Activated naive CD8-positive, alpha-beta T cell (primary cell): ENCODE data around the gene CACNG7.
A peak's percentile ranks its signal among the peaks of the same experiment; 100 is the strongest.

ENCODE experiments used
- H3K27ac Mint-ChIP-seq: one replicate; pipeline ENCODE4 v1.8.0; 2021; ENCODE audit warnings: mixed read lengths
- H3K27me3 Mint-ChIP-seq: one replicate; pipeline ENCODE4 v1.8.0; 2021; ENCODE audit warnings: mixed read lengths
- H3K36me3 Mint-ChIP-seq: one replicate; pipeline ENCODE4 v1.8.0; 2021; ENCODE audit warnings: mixed read lengths
- H3K4me1 Mint-ChIP-seq: one replicate; pipeline ENCODE4 v1.8.0; 2021; ENCODE audit warnings: low read depth, mixed read lengths
- H3K4me3 Mint-ChIP-seq: one replicate; pipeline ENCODE4 v1.8.0; 2021; ENCODE audit warnings: mild to moderate bottlenecking, mixed read lengths
- H3K9me3 Mint-ChIP-seq: one replicate; pipeline ENCODE4 v1.8.0; 2021; ENCODE audit warnings: low read depth, mixed read lengths

Gene CACNG7

DNA sequence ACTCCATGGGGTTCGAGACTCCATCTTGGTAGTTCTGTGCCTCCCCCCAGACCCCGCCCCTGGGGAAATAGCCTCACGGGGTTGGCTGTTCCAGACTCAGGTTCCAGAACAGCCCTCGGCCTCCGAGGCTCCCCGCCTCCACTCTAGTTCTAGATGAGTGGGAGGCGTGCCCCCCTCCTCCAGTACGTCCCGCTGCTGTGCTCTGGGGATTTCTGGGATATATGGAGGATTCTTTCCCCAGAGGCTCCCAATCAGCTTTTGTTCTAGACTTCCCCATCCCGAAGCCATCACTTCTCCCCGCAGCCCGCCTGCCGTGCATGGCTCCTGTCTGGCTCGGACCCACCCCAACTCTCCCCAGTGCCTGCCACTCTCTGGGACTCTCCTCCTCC lies 1.9 kb upstream of the CACNG7 start:
- H3K4me1 Mint-ChIP-seq = peaks cover 21% of the 10 kb centered on the region
- peak overlapping the region; percentile 49 for H3K4me3 Mint-ChIP-seq
- H3K36me3 Mint-ChIP-seq = no peaks in the 10 kb centered on the region
- H3K27me3 Mint-ChIP-seq = peaks cover 58% of the 10 kb centered on the region
- no peak overlapping the region for H3K27ac Mint-ChIP-seq
- no peaks in the 10 kb centered on the region for H3K9me3 Mint-ChIP-seq

DNA sequence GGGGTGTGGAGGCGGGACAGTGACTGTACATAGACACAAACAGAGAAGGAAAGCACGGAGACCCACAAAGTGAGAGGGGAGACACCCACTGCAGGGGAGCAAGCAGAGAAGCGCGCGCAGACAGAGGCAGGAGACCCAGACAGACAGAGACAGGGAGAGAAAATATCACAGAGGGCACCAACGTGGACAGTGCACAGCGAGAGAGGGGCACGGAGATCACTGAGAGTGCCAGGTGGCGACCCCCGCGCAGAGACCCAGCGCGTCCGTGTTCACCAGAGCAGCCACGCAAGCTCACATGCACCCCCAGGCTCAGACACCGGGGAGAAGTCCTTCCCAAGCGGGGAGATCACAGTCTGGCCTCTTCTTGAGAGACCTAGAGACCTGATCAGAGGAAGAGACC lies 1.4 kb upstream of the CACNG7 start:
- peak overlapping the region; percentile 49 for H3K4me3 Mint-ChIP-seq
- peaks cover 57% of the 10 kb centered on the region for H3K27me3 Mint-ChIP-seq
- no peaks in the 10 kb centered on the region for H3K9me3 Mint-ChIP-seq
- H3K4me1 Mint-ChIP-seq = peaks cover 21% of the 10 kb centered on the region
- no peaks in the 10 kb centered on the region for H3K36me3 Mint-ChIP-seq
- H3K27ac Mint-ChIP-seq = no peak overlapping the region

DNA sequence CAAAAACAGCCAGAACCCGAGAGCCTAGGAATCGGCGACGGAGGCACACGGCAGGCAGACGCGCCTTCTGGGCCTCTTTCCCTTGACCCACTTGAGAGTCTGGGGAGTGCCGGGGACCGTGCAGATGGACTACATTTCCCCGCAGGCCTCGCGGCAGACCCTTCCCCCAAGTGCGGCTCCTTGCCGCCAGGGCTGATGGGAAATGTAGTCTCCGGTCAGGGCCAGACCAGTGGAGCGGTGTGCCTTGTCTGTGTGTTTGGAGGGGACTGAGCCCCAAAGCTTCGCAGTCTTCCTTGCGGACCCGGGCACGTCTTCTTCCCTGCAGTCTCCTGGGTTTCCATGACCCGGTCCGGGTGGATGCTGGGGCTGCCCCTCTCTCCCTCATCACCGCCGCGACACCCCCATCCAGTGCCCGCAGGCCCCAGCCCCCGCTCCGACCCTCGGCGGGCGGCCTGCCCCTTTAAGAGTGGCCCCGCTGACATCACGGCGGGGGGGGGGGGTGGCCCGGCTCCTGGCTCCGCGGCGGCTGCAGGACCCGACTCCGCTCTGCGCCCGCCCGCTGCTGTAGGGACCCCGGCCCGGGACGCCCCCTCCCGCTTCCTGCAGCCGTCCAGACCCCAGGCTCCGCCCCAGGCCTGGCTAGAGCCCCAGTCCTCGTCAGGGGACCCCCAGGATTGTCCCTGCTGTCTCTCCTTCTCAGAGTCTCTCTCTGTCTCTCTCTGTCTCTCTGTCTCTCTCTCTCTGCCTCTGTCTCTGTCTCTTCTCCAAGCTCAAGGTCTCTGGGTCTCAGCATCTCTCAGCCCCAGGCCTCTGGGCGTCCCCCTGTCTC lies 758 bp upstream of the CACNG7 start:
- H3K9me3 Mint-ChIP-seq = no peaks in the 10 kb centered on the region
- H3K4me3 Mint-ChIP-seq = peak overlapping the region; percentile 67
- peaks cover 21% of the 10 kb centered on the region for H3K4me1 Mint-ChIP-seq
- H3K36me3 Mint-ChIP-seq = no peaks in the 10 kb centered on the region
- H3K27me3 Mint-ChIP-seq = peaks cover 54% of the 10 kb centered on the region
- no peak overlapping the region for H3K27ac Mint-ChIP-seq

DNA sequence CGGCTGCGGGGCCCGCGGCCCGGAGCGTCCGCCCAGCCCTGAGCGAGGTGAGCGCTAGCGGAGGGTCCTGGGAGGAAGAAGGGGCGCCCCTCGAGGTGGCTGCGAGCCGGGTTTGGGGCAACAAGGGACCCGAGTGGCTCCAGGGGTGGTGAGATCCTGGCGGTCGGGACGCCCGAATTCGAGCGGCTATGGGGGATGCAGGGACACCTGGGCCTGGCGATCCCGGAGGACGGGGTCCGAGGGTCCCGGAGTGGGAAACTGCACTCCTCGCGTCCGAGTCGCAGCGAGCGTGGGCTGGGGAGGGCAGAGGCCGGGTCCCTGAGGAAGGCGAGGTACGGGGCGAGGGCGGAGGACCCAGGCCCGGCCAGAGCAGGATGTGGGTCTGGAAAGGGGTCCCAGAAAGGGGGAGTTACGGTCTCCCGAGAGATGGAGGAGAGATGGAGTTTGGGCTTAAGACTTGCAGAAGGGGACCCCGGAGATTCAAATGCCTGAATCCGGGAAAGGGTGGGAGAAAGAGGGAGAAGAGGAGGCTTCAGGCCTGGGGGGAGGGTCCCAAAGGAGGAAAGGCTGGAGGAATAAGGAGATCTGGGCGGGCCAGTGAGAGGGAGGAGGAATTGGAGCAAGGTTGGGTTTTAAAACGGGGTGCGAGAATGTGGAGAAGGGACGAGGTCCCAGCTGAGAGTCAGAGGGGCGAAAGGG lies 542 bp downstream of the CACNG7 start:
- Mint-ChIP-seq H3K4me3 (no peak overlapping the region), H3K9me3 (no peaks in the 10 kb centered on the region), H3K27ac (no peak overlapping the region), H3K27me3 (peaks cover 51% of the 10 kb centered on the region), H3K36me3 (no peaks in the 10 kb centered on the region), H3K4me1 (peaks cover 21% of the 10 kb centered on the region)

DNA sequence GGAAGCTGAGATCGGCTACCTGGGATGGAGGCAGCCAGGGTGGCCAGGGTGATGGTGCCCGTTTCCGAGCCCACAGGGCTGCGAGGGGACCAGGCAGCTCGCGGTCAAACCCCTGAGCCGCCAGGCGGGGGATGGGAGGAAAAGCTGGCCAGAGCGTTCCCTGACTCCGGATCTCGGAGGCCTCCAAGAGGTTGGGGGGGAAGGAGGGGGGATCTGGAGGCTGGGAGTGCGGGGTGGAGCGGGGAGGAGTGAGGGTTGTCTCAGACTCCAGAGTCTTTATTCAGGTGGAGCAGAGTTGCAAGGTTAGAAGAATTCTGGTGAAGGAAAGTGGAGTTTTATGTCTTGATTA lies 1.1 kb downstream of the CACNG7 start:
- H3K9me3 Mint-ChIP-seq = no peaks in the 10 kb centered on the region
- H3K4me3 Mint-ChIP-seq = no peak overlapping the region
- no peak overlapping the region for H3K27ac Mint-ChIP-seq
- H3K4me1 Mint-ChIP-seq = peaks cover 21% of the 10 kb centered on the region
- no peaks in the 10 kb centered on the region for H3K36me3 Mint-ChIP-seq
- peaks cover 47% of the 10 kb centered on the region for H3K27me3 Mint-ChIP-seq

DNA sequence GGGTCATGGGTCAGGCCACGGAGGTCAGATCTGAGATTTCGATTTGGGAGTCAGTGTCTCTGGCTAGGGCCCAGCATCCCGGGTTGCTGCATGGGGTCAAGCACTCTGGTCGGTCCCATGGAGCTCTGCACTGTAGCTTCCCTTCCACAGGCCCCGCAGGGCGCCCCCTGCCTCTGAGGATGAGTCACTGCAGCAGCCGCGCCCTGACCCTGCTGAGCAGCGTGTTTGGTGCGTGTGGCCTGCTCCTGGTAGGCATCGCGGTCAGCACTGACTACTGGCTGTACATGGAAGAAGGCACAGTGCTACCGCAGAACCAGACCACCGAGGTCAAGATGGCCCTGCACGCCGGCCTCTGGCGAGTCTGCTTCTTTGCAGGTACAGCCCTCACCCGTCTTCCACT lies 3.6 kb downstream of the CACNG7 start:
- Mint-ChIP-seq H3K9me3 (no peaks in the 10 kb centered on the region), H3K27me3 (peaks cover 34% of the 10 kb centered on the region), H3K27ac (no peak overlapping the region), H3K36me3 (no peaks in the 10 kb centered on the region), H3K4me3 (no peak overlapping the region), H3K4me1 (peaks cover 13% of the 10 kb centered on the region)

DNA sequence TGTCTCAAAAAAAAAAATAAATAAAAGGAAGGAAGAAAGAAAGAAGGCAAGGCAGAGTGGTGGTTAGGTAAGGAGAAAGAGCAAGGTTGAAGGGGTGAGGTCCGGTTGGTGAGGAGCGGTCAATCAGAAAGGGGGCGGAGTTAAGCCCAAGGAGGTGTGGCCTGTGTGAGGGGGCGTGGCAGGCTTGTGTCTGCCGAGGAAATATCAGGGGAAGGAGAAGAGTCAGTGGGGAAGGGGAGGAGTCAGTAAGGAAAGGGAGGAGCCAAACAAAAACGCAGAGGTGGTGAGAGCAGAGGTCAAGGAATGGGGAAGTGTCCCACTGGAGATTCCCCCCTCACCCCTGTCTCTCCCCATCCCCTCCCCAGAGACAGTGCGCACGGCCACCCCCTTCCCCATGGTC lies 5.9 kb downstream of the CACNG7 start:
- H3K36me3 Mint-ChIP-seq = no peaks in the 10 kb centered on the region
- peaks cover under 1% of the 10 kb centered on the region for H3K4me1 Mint-ChIP-seq
- no peak overlapping the region for H3K4me3 Mint-ChIP-seq
- H3K27ac Mint-ChIP-seq = no peak overlapping the region
- peaks cover 28% of the 10 kb centered on the region for H3K27me3 Mint-ChIP-seq
- no peaks in the 10 kb centered on the region for H3K9me3 Mint-ChIP-seq

DNA sequence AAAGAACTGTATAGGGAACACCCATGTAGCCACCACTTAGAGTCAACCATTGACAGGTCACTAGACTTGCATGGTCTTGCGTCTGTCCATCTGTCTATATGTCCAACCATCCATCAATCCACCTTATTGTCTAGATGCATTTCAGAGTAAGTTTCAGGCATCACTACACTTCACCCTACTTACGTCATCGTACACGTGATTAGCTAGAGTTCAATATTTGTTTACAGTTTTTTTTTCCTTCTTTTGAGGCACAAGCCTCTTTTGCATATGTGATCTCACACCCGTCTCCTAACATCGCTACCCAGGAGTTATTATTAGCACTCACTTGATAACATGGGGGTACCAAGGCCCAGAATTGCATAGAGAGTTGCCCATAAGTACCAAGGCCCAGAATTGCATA lies 6.9 kb downstream of the CACNG7 start:
- no peak overlapping the region for H3K27ac Mint-ChIP-seq
- H3K27me3 Mint-ChIP-seq = peaks cover 22% of the 10 kb centered on the region
- H3K36me3 Mint-ChIP-seq = no peaks in the 10 kb centered on the region
- no peaks in the 10 kb centered on the region for H3K4me1 Mint-ChIP-seq
- no peak overlapping the region for H3K4me3 Mint-ChIP-seq
- H3K9me3 Mint-ChIP-seq = no peaks in the 10 kb centered on the region

DNA sequence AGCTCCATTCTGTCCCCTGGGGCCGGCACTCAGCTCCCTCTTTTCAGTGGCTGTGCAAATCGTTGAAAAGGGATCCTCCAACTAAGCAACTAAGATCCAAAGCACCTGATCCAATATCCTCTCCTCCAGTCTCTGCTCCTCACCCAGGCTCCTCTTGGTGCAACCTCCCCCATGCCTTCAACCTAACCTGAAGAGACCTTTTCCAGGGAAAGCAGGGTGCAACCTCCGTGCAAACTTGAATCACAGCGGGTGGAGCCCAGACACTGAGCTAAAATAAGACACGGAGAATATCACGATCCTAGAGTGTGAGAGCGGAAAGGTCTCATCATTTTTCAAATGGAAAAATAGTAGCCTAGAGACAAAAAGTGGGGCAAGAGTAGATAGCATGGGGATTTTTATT lies 8.3 kb downstream of the CACNG7 start:
- peaks cover 10% of the 10 kb centered on the region for H3K27me3 Mint-ChIP-seq
- no peaks in the 10 kb centered on the region for H3K36me3 Mint-ChIP-seq
- H3K4me3 Mint-ChIP-seq = no peak overlapping the region
- no peak overlapping the region for H3K27ac Mint-ChIP-seq
- H3K9me3 Mint-ChIP-seq = no peaks in the 10 kb centered on the region
- no peaks in the 10 kb centered on the region for H3K4me1 Mint-ChIP-seq

DNA sequence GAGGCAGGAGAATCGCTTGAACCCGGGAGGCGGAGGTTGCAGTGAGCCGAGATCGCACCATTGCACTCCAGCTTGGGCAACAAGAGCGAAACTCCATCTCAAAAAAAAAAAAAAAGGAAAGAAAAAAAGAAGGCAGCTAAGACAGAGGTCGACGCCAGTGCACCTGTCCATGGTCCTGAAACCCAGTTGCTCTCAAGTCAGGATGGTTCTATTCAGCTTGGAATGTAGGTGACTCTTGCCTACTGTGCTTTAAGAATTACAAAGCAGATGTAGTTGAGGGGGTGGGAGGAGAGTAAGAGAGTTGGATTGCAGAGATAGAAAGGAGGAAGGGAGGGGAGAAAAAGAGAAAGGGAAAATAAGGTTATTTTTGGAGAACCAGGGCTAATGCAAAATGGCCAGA lies 18.7 kb downstream of the CACNG7 start:
- H3K36me3 Mint-ChIP-seq = no peaks in the 10 kb centered on the region
- no peaks in the 10 kb centered on the region for H3K9me3 Mint-ChIP-seq
- peaks cover 9% of the 10 kb centered on the region for H3K27me3 Mint-ChIP-seq
- H3K4me3 Mint-ChIP-seq = no peak overlapping the region
- H3K4me1 Mint-ChIP-seq = no peaks in the 10 kb centered on the region
- H3K27ac Mint-ChIP-seq = no peak overlapping the region

DNA sequence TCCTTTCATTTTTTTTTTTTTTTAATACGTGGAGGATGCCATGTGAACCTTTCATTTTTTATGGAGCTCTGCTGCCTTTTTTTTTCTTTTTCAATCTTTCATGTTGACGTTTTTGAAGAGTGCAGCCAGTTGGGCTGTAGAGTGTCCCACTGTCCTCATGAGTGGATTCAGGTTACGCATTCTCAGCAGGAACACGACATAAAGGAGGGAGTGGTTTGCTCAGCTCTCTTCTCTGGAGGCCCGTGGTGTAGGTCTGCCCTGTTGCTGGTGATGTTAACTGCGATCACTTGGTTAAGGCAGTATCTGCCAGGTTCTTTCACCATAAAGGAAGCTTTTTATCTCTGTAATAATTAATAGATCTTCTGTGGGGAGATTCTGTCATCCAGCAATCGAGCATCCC lies 27.0 kb downstream of the CACNG7 start:
- H3K27me3 Mint-ChIP-seq = peaks cover 23% of the 10 kb centered on the region
- H3K9me3 Mint-ChIP-seq = no peaks in the 10 kb centered on the region
- no peaks in the 10 kb centered on the region for H3K4me1 Mint-ChIP-seq
- no peak overlapping the region for H3K4me3 Mint-ChIP-seq
- H3K27ac Mint-ChIP-seq = no peak overlapping the region
- H3K36me3 Mint-ChIP-seq = no peaks in the 10 kb centered on the region

DNA sequence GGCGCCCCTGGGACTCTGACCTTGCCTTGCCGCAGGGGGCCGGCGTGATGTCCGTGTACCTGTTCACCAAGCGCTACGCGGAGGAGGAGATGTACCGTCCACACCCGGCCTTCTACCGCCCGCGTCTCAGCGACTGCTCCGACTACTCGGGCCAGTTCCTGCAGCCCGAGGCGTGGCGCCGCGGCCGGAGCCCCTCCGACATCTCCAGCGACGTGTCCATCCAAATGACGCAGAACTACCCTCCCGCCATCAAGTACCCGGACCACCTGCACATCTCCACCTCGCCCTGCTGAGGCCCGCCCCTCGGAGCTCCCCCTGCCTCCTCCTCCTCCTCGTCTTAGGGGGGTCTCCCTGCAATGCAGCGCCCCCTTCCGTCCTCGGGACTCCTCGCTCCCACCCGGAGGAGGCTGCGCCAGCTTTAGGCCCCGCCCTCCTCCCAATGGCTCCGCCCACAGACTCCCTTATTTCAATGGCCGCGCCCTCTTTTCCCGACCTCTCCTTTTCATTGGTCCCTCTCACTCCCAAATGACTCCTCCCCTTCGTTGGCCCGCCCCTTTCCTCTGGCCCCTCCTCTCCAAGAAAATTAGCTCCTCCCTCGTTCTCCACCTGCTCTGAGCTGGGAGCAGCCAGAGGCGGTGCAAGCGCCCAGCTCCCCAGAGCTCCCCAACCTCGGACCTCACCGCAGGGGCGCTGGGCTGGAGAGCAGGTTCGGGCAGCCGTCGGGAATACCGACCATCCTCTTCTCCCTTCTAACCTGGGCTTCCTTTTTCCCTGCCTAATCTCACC lies 33.1 kb downstream of the CACNG7 start:
- Mint-ChIP-seq H3K27ac (no peak overlapping the region), H3K9me3 (no peaks in the 10 kb centered on the region), H3K27me3 (peaks cover 46% of the 10 kb centered on the region), H3K4me1 (peaks cover 2% of the 10 kb centered on the region), H3K4me3 (no peak overlapping the region), H3K36me3 (no peaks in the 10 kb centered on the region)

DNA sequence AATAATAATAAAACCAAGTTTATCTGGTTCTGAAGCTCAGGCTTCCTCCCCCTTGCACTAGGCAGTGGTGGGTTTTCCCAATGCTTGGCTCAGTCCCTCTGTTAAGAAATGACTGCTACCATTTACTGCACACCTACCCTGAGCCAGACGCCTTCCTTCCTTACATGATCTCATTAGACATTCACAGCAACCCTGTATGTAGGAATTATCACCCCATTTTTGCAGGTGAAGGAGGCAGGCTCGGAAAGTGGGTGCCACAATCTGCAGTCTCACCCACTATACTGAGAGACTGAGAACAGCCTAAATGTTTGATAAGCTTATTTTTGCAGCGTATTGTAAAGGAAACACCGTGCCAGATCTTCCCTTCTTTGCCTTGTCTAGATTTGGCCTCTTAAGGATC lies 35.3 kb downstream of the CACNG7 start:
- peaks cover 2% of the 10 kb centered on the region for H3K4me1 Mint-ChIP-seq
- H3K4me3 Mint-ChIP-seq = no peak overlapping the region
- peaks cover 42% of the 10 kb centered on the region for H3K27me3 Mint-ChIP-seq
- no peaks in the 10 kb centered on the region for H3K36me3 Mint-ChIP-seq
- H3K9me3 Mint-ChIP-seq = no peaks in the 10 kb centered on the region
- no peak overlapping the region for H3K27ac Mint-ChIP-seq

DNA sequence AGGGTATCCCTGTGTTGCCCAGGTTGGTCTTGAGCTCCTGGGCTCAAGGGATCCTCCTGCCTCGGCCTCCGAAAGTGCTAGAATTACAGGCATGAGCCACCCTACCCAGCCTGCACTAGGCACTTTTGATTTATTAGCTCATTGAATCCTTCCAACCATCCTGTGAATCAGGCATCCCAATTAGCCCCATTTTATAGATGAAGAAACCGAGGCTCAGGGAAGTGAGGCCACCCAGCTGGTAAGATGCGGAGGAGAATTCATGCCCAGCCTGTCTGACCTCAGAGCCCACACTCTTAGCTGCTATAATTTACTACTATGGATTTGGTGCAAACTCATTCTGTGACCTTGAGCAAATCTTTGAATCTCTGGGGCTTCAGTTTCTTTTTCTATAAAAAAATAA lies 35.9 kb downstream of the CACNG7 start:
- no peaks in the 10 kb centered on the region for H3K36me3 Mint-ChIP-seq
- peaks cover 2% of the 10 kb centered on the region for H3K4me1 Mint-ChIP-seq
- no peak overlapping the region for H3K4me3 Mint-ChIP-seq
- H3K27ac Mint-ChIP-seq = no peak overlapping the region
- H3K27me3 Mint-ChIP-seq = peaks cover 37% of the 10 kb centered on the region
- no peaks in the 10 kb centered on the region for H3K9me3 Mint-ChIP-seq

DNA sequence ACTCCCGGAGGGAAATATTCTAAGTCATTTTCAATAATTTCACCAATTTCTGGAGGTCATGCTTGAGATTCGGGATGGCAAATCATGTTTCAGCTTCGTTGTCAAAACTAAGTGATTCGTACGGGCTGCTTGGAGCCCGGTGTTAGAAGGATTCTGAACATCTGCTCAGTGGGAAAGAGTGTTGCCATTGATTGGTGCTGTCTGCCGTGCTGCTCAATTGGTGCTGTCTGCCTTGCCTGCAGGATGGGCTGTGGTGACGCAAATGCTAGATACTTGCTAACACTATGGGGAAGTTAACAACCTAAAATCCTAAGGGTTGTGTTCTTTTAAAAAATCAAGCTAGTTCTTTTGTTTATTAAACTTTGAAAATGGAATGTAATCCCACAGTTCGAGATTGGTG lies 36.4 kb downstream of the CACNG7 start:
- Mint-ChIP-seq H3K27me3 (peaks cover 33% of the 10 kb centered on the region), H3K27ac (no peak overlapping the region), H3K9me3 (no peaks in the 10 kb centered on the region), H3K4me1 (peaks cover 2% of the 10 kb centered on the region), H3K36me3 (no peaks in the 10 kb centered on the region), H3K4me3 (no peak overlapping the region)
